Eye (tissue), 1 donor: ENCODE results near the gene POLR2H.

Source experiments
- DNase-seq: peaks from one replicate; pipeline ENCODE4 v3.0.0-alpha.2; 2015

The POLR2H gene

GRCh38 chr3:184353546-184353941 lies 8.0 kb upstream of the POLR2H start:
- DNase-seq: no peak

DNA sequence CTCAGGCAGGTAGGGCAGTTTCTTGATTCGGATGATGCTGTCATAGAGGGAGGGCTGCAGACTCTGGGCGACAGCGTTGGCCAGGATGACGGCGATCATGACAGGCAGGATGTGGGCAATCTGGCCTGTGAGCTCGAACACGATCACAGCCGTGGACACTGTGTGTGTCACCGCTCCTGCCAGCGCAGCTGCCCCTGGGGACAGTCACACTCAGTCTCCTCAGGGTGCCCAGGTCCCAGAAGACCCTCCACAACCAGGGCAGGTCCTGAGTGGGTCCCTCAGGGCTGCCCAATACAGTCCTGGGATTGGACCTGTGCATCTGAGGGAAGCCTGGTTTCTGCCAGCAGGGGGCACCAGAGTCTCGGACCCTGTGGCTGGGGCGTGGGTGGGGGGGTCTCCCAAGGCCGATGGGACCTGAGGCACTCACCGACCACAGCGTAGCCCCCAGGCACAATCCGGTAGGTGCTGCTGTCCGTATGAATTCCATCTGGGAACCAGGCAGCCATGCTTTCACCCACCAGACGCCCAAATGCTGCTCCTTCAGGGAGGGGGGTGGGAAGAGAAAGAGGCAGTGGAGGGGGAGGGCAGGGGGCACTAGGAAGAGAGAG lies 7.3 kb upstream of the POLR2H start:
- peak; percentile 69 for DNase-seq

- DNase-seq: no peak
Measured at GRCh38 chr3:184354754-184355153, 6.8 kb upstream of the POLR2H start.

DNA sequence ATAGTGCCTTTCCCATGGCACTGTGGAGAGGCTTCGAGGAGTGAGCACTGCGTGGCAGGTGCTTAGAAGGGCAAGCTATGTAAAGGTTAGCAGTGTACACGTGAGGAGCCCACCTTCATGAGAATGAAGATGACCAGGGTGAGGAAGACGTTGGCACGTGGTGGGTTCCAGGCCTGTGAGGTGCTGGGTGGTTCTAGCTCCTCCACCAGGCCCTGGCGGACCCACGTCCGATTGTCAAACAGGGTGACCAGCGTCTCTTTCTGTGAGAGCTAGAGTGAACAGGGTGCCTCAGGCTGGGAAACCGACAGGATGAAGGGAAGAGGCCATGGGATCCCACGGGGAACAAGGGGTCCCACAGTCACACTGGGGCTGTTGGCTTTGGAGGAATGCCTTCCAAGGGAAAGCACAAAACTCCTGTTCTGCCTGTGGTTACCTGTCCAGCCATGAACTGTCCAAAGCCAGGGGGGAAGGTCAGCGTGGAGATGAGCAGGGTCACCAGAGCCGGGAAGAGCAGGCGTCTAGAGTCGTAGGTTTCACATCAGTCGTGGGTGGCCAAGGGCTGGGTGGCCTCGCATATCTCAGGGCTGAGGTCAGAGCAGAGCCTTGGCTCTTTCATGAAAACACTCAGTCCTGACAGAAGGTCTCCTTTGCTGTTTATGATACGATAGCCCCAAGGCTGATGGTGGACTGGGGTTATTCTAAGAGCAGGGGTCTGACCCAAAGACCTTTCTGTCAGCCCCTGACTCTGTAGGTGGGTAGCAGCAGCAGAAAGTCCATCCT lies 6.1 kb upstream of the POLR2H start:
- DNase-seq: no peak

GRCh38 chr3:184357248-184358123 lies 4.0 kb upstream of the POLR2H start:
- no peak for DNase-seq

DNA sequence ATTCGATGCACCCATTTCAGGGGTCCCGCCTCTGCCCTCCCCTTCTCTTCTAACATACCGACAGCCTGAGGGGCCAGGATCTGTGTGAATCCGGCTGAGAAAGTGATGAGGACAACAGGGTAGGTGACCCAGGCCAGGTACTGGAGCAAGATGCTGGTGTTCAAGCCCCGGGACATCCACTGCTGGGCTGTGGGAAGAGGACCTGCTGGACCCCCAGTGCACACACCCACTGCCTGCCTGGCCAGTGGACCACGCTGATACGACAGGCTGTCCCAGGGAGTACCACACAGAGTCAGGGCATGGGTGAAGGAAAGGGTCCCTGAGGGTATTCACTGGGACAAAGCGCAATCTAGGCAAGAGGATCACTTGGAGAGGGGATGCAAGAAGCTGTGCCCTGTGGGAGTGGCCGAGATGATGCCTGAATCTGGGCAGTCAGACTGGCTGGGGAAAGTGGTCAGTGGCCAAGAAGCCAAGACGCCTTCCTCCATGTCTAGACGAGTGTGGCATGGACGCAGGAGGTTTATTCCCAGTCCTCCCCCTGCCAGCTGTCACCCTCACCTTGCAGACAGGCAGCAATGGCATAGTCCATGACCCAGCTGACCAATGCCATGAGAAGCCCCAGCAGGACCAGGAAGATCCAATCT lies 3.3 kb upstream of the POLR2H start:
- no peak for DNase-seq

DNA sequence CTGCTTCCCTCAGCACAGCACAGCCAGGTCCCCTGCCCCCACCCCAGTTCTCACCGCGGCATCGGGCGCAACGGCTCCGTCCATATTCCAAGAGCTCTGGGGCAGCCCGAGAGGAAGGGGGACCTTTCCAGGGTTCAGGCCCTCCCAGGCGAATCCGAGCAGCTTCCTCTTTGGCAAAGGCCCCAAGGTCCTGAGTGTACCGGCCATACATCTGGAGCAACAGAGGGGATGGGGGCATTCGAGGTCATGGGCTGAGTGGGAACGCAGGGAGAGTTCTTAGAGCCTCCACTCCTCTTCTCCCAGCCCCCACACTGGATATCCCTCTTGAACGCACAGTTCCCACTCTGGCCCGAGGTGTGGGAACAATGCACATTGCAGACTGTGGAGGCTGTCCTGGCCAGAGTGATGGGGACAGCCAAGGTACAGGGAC lies 2.6 kb upstream of the POLR2H start:
- DNase-seq: no peak

GRCh38 chr3:184359610-184360009 lies 1.9 kb upstream of the POLR2H start:
- no peak for DNase-seq

DNA sequence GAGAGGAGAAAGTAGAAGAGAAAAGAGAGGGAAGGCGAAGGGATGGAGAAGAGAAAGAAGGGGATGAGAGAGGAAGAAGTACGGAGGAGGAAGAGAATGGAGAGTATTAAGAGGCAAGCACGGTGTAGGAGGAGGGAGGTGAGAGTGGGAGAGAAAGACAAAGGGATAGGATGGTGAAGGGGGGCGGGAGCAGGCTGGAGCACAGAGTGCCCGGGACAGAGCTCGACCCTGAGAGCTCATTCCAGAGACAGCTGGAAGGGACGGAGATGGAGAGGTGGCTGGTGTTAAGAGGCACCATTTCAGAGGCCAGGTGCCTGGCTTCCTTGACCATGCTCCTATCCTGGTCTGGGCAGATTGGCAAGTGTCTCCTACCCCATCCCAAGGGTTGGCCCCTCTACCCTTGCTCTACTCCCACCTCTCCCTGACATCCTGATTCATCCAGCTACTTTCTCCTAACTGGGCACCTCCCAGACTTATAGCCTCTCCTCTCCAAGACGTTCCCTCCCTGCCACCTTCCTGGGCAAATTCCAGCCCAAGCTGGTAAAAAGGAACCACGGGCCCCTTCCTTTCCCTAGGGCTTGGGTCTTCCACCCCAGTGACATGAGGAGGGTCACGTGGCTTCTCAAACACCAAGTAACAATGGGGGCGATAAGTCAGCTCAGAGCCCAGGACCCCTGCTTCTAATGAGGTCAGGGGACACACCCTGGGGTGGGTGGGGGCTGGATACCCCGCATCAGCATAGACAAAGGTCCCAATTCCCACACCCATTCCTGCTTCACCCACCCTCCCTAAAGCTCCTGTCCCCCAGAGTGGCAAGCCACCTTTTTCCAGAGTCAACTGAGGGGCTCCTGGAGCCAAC lies 1.2 kb upstream of the POLR2H start:
- DNase-seq: peak; percentile 42

DNA sequence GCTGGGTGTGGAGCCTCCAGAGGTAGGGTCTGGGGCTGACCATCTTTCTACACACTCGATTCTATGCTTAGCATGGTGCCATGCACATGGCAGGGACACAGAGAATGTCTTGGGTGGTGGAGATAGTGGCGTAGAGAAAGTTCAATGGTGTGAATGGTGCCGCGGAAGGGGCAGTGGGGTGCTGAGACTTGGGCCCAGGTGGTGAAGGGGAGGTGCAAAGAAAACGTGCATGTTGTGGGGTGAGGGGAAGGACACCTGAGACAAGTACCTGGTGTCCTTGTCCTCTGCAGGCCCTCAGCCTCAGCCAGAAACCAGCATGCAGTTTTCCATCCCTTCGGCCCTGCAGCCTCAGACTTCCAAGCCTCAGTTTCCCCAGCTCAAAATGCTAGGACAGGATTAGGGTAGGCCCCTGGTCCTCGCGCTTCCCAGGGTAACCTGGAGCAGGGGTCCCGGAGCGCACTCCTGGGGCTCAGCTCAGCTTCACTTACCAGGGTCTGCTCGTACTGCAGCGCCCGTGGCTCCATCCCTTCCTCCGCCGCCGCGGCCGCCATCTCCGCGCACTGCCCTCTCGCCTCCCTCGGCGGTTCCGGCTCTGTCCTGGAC lies 480 bp upstream of the POLR2H start:
- DNase-seq: no peak

GRCh38 chr3:184361932-184362667 lies 590 bp downstream of the POLR2H start:
- DNase-seq: peak; percentile 87

DNA sequence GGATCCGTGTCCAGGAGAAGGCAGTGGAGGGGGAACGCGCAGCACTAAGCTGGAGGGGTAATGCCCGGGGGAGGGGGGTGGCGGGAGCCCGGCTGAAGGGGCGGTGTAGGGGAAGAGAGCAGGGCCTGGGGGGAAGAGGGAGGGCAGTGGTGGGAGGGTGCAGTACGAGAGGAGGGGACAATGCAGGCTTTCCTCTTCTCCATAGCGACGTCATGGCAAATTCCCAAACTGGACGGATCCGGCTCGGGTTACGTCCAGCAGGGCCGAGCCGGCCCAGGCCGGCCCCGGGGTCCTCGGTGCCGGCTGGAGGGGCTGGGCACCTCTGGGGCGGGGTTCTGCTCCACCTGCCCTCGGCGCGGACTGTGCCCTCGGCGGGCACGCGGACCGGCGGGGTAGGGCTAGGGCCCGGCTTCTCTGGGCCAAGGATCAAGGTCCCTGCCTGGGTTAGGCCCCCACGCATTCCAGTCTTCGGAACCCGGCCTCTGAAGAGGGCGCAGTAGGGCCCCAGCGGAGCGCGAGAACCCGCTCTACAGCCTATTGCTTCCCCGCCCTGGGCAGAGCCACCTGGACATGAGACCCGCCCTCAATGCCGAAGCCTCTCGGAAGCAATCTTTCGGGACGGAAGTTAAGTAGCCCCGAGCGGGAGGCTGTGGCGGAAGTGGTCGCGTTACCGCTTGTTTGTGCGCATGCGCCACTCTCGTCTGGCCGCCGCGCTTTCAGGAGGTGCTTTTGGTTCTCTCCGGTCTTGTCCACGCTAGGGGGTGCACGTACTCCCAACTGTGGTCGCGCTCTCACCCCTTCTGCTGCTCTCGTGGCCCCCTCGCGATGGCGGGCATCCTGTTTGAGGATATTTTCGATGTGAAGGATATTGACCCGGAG lies 1.4 kb downstream of the POLR2H start:
- DNase-seq: peak; percentile 98

DNA sequence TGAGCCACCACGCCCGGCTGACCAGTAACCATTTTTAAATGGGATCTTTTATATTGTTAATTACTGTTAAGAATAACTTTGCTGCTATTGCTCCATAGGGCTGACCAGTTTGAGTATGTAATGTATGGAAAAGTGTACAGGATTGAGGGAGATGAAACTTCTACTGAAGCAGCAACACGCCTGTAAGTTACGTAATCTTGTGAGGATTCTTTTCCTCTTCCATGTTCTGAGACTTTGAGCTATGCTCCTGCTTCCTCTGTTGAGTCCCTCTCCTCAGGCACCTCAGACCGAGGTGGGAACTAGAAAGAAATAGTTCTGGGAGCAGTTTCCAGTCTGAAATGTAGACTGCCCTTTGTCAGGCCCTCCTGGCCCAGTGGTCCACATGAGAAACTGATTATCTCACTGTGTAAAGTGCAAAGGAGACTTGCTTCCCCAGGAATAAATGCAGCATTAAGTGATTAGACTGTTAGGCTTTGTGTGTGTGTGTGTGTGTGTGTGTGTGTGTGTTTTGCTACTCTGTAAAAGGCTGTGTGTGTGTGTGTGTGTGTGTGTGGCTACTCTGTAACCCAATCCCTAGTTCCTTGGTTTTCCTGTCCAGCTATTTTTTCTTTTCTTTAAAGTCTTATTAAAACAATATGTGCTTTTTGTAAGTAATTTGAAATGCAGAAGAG lies 5.2 kb downstream of the POLR2H start:
- DNase-seq: peak; percentile 38

DNA sequence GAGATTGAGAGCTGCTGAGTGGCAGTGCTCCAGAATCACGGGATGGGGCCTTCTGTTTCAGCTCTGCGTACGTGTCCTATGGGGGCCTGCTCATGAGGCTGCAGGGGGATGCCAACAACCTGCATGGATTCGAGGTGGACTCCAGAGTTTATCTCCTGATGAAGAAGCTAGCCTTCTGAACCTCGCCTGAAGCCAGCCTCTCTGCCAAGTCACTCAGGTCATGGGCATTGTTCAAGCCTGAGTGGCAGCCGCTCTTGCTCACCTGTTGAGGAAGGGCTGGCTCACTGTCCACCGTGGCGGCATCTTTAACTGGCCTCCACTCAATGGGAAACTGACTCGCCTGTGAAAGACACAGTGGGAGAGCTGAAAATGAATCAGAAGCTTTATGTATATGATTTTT lies 6.6 kb downstream of the POLR2H start:
- DNase-seq: no peak

DNA sequence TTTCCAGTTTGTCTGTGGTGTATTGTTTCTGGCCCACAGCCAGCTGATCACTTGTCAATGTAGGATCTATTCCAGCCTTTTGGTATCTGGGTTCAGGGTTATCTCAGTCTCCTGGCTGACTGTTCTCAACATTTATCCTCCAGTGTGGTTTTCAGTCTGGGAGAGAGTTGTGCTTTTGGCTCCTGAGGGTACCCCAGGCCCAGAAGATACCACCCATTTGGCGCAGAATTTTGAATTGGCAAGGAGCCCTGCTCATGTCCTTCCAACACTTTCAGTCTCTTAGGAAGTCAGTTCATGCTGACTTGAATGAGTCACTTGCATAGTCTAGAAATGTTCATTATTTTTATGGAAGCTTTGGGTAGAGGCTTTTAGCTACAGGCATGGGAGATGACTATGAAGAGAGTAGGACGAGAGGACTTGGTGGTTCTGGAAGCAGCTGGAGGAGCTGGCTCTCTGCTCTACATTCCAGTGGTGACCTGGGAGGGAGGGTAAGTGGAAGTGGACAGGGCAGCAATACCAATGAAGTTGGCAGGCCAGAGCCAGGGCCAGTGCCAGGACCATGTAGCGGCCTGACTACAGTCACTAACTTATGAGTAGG lies 7.2 kb downstream of the POLR2H start:
- DNase-seq: no peak

- peak; percentile 90 for DNase-seq
Measured at GRCh38 chr3:184371570-184372018, 10.1 kb downstream of the POLR2H start.

- DNase-seq: no peak
Measured at GRCh38 chr3:184372296-184372821, 10.8 kb downstream of the POLR2H start.

DNA sequence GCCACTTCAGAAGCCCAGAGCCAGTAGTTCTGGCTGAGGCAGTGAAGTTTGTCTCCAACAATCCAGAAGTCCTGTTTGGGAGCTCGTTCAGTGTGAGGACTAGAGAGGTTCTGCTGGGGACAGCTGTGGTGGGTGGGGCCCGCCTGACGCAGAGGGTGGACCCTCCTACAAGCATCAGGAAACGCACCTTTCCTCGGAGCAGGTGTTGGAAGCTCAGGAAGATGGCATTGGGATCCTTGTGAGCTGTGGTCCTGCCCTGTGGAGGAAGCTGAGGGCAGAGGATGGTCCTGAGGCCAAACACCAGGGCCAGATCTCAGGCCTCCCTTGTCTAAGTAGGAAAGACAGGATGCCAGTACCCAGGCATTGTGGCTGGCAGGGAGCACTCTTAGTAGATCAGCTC lies 11.4 kb downstream of the POLR2H start:
- no peak for DNase-seq

GRCh38 chr3:184373422-184373821 lies 11.9 kb downstream of the POLR2H start:
- no peak for DNase-seq
